A673 (cell line): ENCODE measurements around the gene GSAP. TPM values are rescaled to one million over a fixed set of nuclear protein-coding genes. Genes with fewer than 3 reads are reported as not detected.

ENCODE experiments used
- BruUV-seq: library from RNA; stranded (reverse); fragments of 400-500 nt; replicated peaks from 2 replicates; lab custom pipeline; 2021; lab: Mats Ljungman, UMichigan
- CTCF ChIA-PET: fragments of 300-600 bp; sonication (Branson Sonifier 250); formaldehyde crosslinking; loops from one replicate; lab custom pipeline; 2022; ENCODE audit warnings: antibody characterized with exemption; lab: Charles Lee
- POLR2A ChIA-PET: fragments of 300-600 bp; sonication (Branson Sonifier 250); formaldehyde crosslinking; loops from one replicate; lab custom pipeline; 2022; ENCODE audit warnings: antibody characterized with exemption; ENCODE audit not compliant: low non-redundant PET; lab: Charles Lee
- DNase-seq: peaks from one replicate; pipeline ENCODE4 v3.0.0-alpha.2; 2015; ENCODE audit warnings: low spot score
- H3K27ac ChIP-seq: fragments of 200-600 bp; sonication (generic); 2 replicates; pipeline ENCODE4 v1.5.1; 2016; ENCODE audit warnings: mixed run types, low read depth, mild to moderate bottlenecking, mixed read lengths, antibody characterized with exemption, low read length; ENCODE audit not compliant: poor library complexity, severe bottlenecking
- H3K27me3 ChIP-seq: fragments of 200-600 bp; sonication (generic); replicated peaks from 2 replicates; pipeline ENCODE4 v1.6.1; 2017; ENCODE audit warnings: mixed run types, low read depth, mild to moderate bottlenecking, mixed read lengths, antibody characterized with exemption, low read length; ENCODE audit not compliant: insufficient read depth, poor library complexity
- H3K36me3 ChIP-seq: fragments of 200-600 bp; sonication (generic); 2 replicates; pipeline ENCODE4 v1.6.1; 2016; ENCODE audit warnings: mixed run types, mild to moderate bottlenecking, mixed read lengths, antibody characterized with exemption, low read length; ENCODE audit not compliant: insufficient read depth, poor library complexity, severe bottlenecking
- H3K4me1 ChIP-seq: fragments of 200-600 bp; sonication (generic); 2 replicates; pipeline ENCODE4 v1.6.1; 2017; ENCODE audit warnings: mixed run types, mild to moderate bottlenecking, mixed read lengths, antibody characterized with exemption, low read length; ENCODE audit not compliant: insufficient read depth, poor library complexity, severe bottlenecking
- H3K4me3 ChIP-seq: fragments of 200-600 bp; sonication (generic); 2 replicates; pipeline ENCODE4 v1.5.1; 2016; ENCODE audit warnings: low read depth, mixed run types, mild to moderate bottlenecking, mixed read lengths, low read length; ENCODE audit not compliant: poor library complexity, severe bottlenecking
- H3K9me3 ChIP-seq: fragments of 200-600 bp; sonication (generic); 2 replicates; pipeline ENCODE4 v1.6.1; 2016; ENCODE audit warnings: mixed run types, low read depth, mild to moderate bottlenecking, mixed read lengths, antibody characterized with exemption, low read length; ENCODE audit not compliant: poor library complexity, severe bottlenecking
- CTCF ChIP-seq: fragments of 300-800, 200-600 bp; sonication (generic); conservative IDR thresholded peaks from 2 replicates; pipeline ENCODE4 v1.5.1; 2017; ENCODE audit warnings: low read depth, mild to moderate bottlenecking, antibody characterized with exemption, low read length, moderate library complexity, mixed read lengths
- EZH2 ChIP-seq: fragments of 200-600 bp; sonication (generic); IDR thresholded peaks from 2 replicates; pipeline ENCODE4 v1.6.1; 2017; ENCODE audit warnings: borderline replicate concordance, low read depth, mild to moderate bottlenecking, mixed read lengths, antibody characterized with exemption, low read length; ENCODE audit not compliant: poor library complexity, severe bottlenecking
- intact Hi-C: fragments of 100-400 bp; cut with micrococcal nuclease; formaldehyde crosslinking; loops from one replicate; pipeline ENCODE4 v1.10.0; 2022; ENCODE audit not compliant: unreplicated experiment
- total RNA-seq: library from RNA; stranded (reverse); gene quantifications from 2 replicates; pipeline ENCODE4 v1.2.3, GENCODE V29; 2021

Gene GSAP
- total RNA-seq, 1 experiment from 2014 or later, result 0.15 TPM

- no peaks in the 10 kb centered on the region for H3K27me3 ChIP-seq
- BruUV-seq, result no TSS peak
- TF ChIP-seq EZH2 (no peak), CTCF (no peak)
- H3K9me3 ChIP-seq, result no peaks in the 10 kb centered on the region
- DNase-seq, result no peak
- peaks cover 13% of the 10 kb centered on the region for H3K4me1 ChIP-seq
- no peaks in the 10 kb centered on the region for H3K36me3 ChIP-seq
- intact Hi-C loops, result no loop called here
- H3K4me3 ChIP-seq, result no peak overlapping the region
- CTCF ChIA-PET, result no interaction called here
- POLR2A ChIA-PET, result no interaction called here
- no peak overlapping the region for H3K27ac ChIP-seq
These were observed 56.5 kb downstream of the GSAP start for GRCh38 chr7:77359599-77359998.

- ChIA-PET CTCF (no interaction called here), POLR2A (interaction anchor here (0.7 kb wide), 1 partner anchor 233 kb away, joined by 18 read pairs; no protein-coding TSS in a partner anchor)
- Histone ChIP-seq H3K9me3 (no peaks in the 10 kb centered on the region), H3K27me3 (no peaks in the 10 kb centered on the region), H3K4me1 (peaks cover 3% of the 10 kb centered on the region), H3K27ac (no peak overlapping the region), H3K4me3 (no peak overlapping the region), H3K36me3 (no peaks in the 10 kb centered on the region)
- intact Hi-C loops, result no loop called here
- no TSS peak for BruUV-seq
- DNase-seq, result no peak
- no peak for TF ChIP-seq EZH2
- no peak for TF ChIP-seq CTCF
These were observed 61.2 kb downstream of the GSAP start for GRCh38 chr7:77354914-77355313.

- no peak overlapping the region for H3K27ac ChIP-seq
- intact Hi-C loops, result no loop called here
- CTCF ChIA-PET, result no interaction called here
- POLR2A ChIA-PET, result interaction anchor here (0.7 kb wide), 1 partner anchor 232 kb away, joined by 18 read pairs; no protein-coding TSS in a partner anchor
- H3K9me3 ChIP-seq, result no peaks in the 10 kb centered on the region
- no peak for TF ChIP-seq EZH2
- no peak for TF ChIP-seq CTCF
- DNase-seq, result no peak
- H3K4me3 ChIP-seq, result no peak overlapping the region
- H3K4me1 ChIP-seq, result no peaks in the 10 kb centered on the region
- no peaks in the 10 kb centered on the region for H3K27me3 ChIP-seq
- H3K36me3 ChIP-seq, result no peaks in the 10 kb centered on the region
- BruUV-seq, result no TSS peak
These were observed 61.7 kb downstream of the GSAP start for GRCh38 chr7:77354484-77354883.
